NOMO-1 treated with DMSO at 0.1 percent for 48 hours (cell line): ENCODE measurements around the gene TFAP2E.

Source experiments
- DNase-seq: peaks from one replicate; lab custom pipeline; 2025; ENCODE audit not compliant: unreplicated experiment; lab: John Stamatoyannopoulos, UW

TFAP2E gene

GRCh38 chr1:35641233-35641866, 68.2 kb downstream of the TFAP2E start, which contains the start of gene PSMB2:
PSMB2 (minus strand) TSS chr1:35641526; CDS start chr1:35641432, 94 bp downstream.
- DNase-seq = peak; percentile 95

GRCh38 chr1:35642471-35642955, 69.4 kb downstream of the TFAP2E start:
- DNase-seq = peak; percentile 23

- no peak for DNase-seq
Measured at GRCh38 chr1:35644204-35644603, 71.1 kb downstream of the TFAP2E start.
